OCI-LY7 (cell line): ENCODE data around the gene RTCB. TPM values are rescaled to one million over a fixed set of nuclear protein-coding genes. Genes with fewer than 3 reads are reported as not detected.

Experiments
- BruUV-seq: library from RNA; stranded (reverse); fragments of 400-500 nt; replicated peaks from 2 replicates; lab custom pipeline; 2021; lab: Mats Ljungman, UMichigan
- CTCF ChIA-PET: fragments of 300-600 bp; sonication (Branson Sonifier 250); formaldehyde crosslinking; loops from one replicate; lab custom pipeline; 2022; ENCODE audit warnings: antibody characterized with exemption; ENCODE audit not compliant: unreplicated experiment; lab: Charles Lee
- POLR2A ChIA-PET: fragments of 300-600 bp; sonication (Branson Sonifier 250); formaldehyde crosslinking; loops from one replicate; lab custom pipeline; 2022; ENCODE audit warnings: antibody characterized with exemption; lab: Charles Lee
- DNase-seq: peaks from one replicate; pipeline ENCODE4 v3.0.0-alpha.2; 2015; ENCODE audit warnings: low spot score
- H2AFZ ChIP-seq: fragments of 200-600 bp; sonication (generic), shearing (Covaris generic); 2 replicates; pipeline ENCODE4 v1.6.1; 2014; ENCODE audit warnings: mild to moderate bottlenecking, antibody characterized with exemption, low read length, moderate library complexity
- H3K27ac ChIP-seq: fragments of 200-600 bp; sonication (generic); 2 replicates; pipeline ENCODE4 v1.5.1; 2014; ENCODE audit warnings: mixed run types, low read depth, mild to moderate bottlenecking, moderate library complexity, low read length, inconsistent platforms; ENCODE audit not compliant: poor library complexity, severe bottlenecking
- H3K36me3 ChIP-seq: fragments of 200-600 bp; sonication (generic); 2 replicates; pipeline ENCODE4 v1.6.1; 2014; ENCODE audit warnings: mild to moderate bottlenecking, antibody characterized with exemption, low read length, moderate library complexity, mixed read lengths; ENCODE audit not compliant: insufficient read depth
- H3K4me1 ChIP-seq: fragments of 200-600 bp; sonication (generic); 2 replicates; pipeline ENCODE4 v1.5.1; 2014; ENCODE audit warnings: mild to moderate bottlenecking, low read length; ENCODE audit not compliant: insufficient read depth, poor library complexity, severe bottlenecking
- H3K4me2 ChIP-seq: fragments of 200-600 bp; sonication (generic); 2 replicates; pipeline ENCODE4 v1.6.1; 2014; ENCODE audit warnings: mild to moderate bottlenecking, low read length
- H3K4me3 ChIP-seq: fragments of 200-600 bp; sonication (generic); 2 replicates; pipeline ENCODE4 v1.5.1; 2014; ENCODE audit warnings: mild to moderate bottlenecking, low read depth, low read length; ENCODE audit not compliant: poor library complexity, severe bottlenecking
- H3K79me2 ChIP-seq: fragments of 200-600 bp; sonication (generic); 2 replicates; pipeline ENCODE4 v1.6.1; 2016; ENCODE audit warnings: low read depth, mild to moderate bottlenecking, low read length, moderate library complexity, mixed read lengths; ENCODE audit not compliant: insufficient read depth
- H3K9me2 ChIP-seq: fragments of 200-600 bp; sonication (generic); 2 replicates; pipeline ENCODE4 v1.6.1; 2016; ENCODE audit warnings: mild to moderate bottlenecking, low read length, mixed read lengths; ENCODE audit not compliant: insufficient read depth
- H3K9me3 ChIP-seq: fragments of 200-600 bp; sonication (generic); 2 replicates; pipeline ENCODE4 v1.6.1; 2014; ENCODE audit warnings: mild to moderate bottlenecking, mixed run types, low read length, mixed read lengths
- H4K20me1 ChIP-seq: fragments of 200-600 bp; sonication (generic); 2 replicates; pipeline ENCODE4 v1.6.1; 2014; ENCODE audit warnings: mild to moderate bottlenecking, antibody characterized with exemption, low read length, moderate library complexity, mixed read lengths; ENCODE audit not compliant: insufficient read depth
- EZH2phosphoT487 ChIP-seq: fragments of 200-600 bp; sonication (generic); IDR thresholded peaks from 2 replicates; pipeline ENCODE4 v1.6.1; 2018; ENCODE audit warnings: low read depth, borderline replicate concordance, mild to moderate bottlenecking, mixed run types, antibody characterized with exemption, low read length, moderate library complexity, mixed read lengths
- intact Hi-C: fragments of 100-400 bp; cut with micrococcal nuclease; formaldehyde crosslinking; loops from one replicate; pipeline ENCODE4 v1.10.0; 2022; ENCODE audit not compliant: unreplicated experiment
- total RNA-seq, 2 experiments: library from RNA; depleted of rRNA in 1 of 2; stranded (reverse); fragments of >200 nt in 1 of 2; shearing (Covaris generic) in 1 of 2; gene quantifications; 2 replicates each; pipeline ENCODE4 v1.2.3, GENCODE V29; 2014 to 2022
- TF ChIP-seq, protein P1 (sequence below): fragments of 200-600 bp; sonication (generic); conservative IDR thresholded peaks from 2 replicates; pipeline ENCODE4 v1.5.1; 2014; ENCODE audit warnings: mild to moderate bottlenecking, antibody characterized with exemption, low read length, moderate library complexity, mixed read lengths

Gene RTCB
- total RNA-seq, 2 experiments from 2014 or later, result 29.9 to 37.2 TPM

GRCh38 chr22:32395107-32395506 is 16.9 kb downstream of the RTCB start:
- no peaks in the 10 kb centered on the region for H3K79me2 ChIP-seq
- DNase-seq, result no peak
- H3K4me3 ChIP-seq, result no peak overlapping the region
- POLR2A ChIA-PET, result no interaction called here
- no peak overlapping the region for H2AFZ ChIP-seq
- BruUV-seq, result no TSS peak
- H3K36me3 ChIP-seq, result peaks cover 94% of the 10 kb centered on the region
- H3K4me1 ChIP-seq, result no peaks in the 10 kb centered on the region
- H3K4me2 ChIP-seq, result no peak overlapping the region
- intact Hi-C loops, result no loop called here
- no peak overlapping the region for H3K27ac ChIP-seq
- CTCF ChIA-PET, result no interaction called here
- TF ChIP-seq, protein P1, sequence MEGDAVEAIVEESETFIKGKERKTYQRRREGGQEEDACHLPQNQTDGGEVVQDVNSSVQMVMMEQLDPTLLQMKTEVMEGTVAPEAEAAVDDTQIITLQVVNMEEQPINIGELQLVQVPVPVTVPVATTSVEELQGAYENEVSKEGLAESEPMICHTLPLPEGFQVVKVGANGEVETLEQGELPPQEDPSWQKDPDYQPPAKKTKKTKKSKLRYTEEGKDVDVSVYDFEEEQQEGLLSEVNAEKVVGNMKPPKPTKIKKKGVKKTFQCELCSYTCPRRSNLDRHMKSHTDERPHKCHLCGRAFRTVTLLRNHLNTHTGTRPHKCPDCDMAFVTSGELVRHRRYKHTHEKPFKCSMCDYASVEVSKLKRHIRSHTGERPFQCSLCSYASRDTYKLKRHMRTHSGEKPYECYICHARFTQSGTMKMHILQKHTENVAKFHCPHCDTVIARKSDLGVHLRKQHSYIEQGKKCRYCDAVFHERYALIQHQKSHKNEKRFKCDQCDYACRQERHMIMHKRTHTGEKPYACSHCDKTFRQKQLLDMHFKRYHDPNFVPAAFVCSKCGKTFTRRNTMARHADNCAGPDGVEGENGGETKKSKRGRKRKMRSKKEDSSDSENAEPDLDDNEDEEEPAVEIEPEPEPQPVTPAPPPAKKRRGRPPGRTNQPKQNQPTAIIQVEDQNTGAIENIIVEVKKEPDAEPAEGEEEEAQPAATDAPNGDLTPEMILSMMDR, result no peak
- TF ChIP-seq EZH2phosphoT487, result no peak
- no peaks in the 10 kb centered on the region for H3K9me3 ChIP-seq
- H4K20me1 ChIP-seq, result no peaks in the 10 kb centered on the region
- H3K9me2 ChIP-seq, result no peaks in the 10 kb centered on the region

- Histone ChIP-seq H3K4me2 (no peak overlapping the region), H3K36me3 (peaks cover 79% of the 10 kb centered on the region), H3K4me1 (no peaks in the 10 kb centered on the region), H3K79me2 (no peaks in the 10 kb centered on the region), H3K4me3 (no peak overlapping the region), H3K9me3 (no peaks in the 10 kb centered on the region), H3K27ac (no peak overlapping the region), H4K20me1 (no peaks in the 10 kb centered on the region), H2AFZ (no peak overlapping the region), H3K9me2 (no peaks in the 10 kb centered on the region)
- no TSS peak for BruUV-seq
- intact Hi-C loops, result no loop called here
- ChIA-PET POLR2A (no interaction called here), CTCF (no interaction called here)
- peak; percentile 13 for DNase-seq
- no peak for TF ChIP-seq EZH2phosphoT487
- TF ChIP-seq, protein P1, result peak; percentile 77
Observed at GRCh38 chr22:32389685-32390084, 22.4 kb downstream of the RTCB start.

GRCh38 chr22:32385681-32386080 is 26.4 kb downstream of the RTCB start:
- no peak for TF ChIP-seq EZH2phosphoT487
- TF ChIP-seq, protein P1, result no peak
- no peaks in the 10 kb centered on the region for H3K79me2 ChIP-seq
- no peak overlapping the region for H3K4me3 ChIP-seq
- no peaks in the 10 kb centered on the region for H4K20me1 ChIP-seq
- H2AFZ ChIP-seq, result no peak overlapping the region
- no peaks in the 10 kb centered on the region for H3K9me2 ChIP-seq
- ChIA-PET CTCF (no interaction called here), POLR2A (no interaction called here)
- intact Hi-C loops, result no loop called here
- peaks cover 42% of the 10 kb centered on the region; the same call in 1 of the 2 replicates for H3K36me3 ChIP-seq
- no peak overlapping the region for H3K4me2 ChIP-seq
- no peak for DNase-seq
- no peaks in the 10 kb centered on the region for H3K4me1 ChIP-seq
- H3K27ac ChIP-seq, result no peak overlapping the region
- no peaks in the 10 kb centered on the region for H3K9me3 ChIP-seq
- no TSS peak for BruUV-seq
